GM12875 (cell line): ENCODE results near the gene FBXL7.

Experiments
- H3K4me3 ChIP-seq: one replicate; pipeline ENCODE4 v1.5.1; 2011; ENCODE audit warnings: low read depth, low read length, control low read depth
- TF ChIP-seq, protein P1 (sequence below): IDR thresholded peaks from 2 replicates; pipeline ENCODE4 v1.5.1; 2011; ENCODE audit warnings: low read depth, mild to moderate bottlenecking, control low read depth, inconsistent platforms, low read length, moderate library complexity, borderline replicate concordance; ENCODE audit not compliant: insufficient read depth

FBXL7 gene

GRCh38 chr5:15943487-15943886 is 443.5 kb downstream of the FBXL7 start:
- TF ChIP-seq, protein P1, sequence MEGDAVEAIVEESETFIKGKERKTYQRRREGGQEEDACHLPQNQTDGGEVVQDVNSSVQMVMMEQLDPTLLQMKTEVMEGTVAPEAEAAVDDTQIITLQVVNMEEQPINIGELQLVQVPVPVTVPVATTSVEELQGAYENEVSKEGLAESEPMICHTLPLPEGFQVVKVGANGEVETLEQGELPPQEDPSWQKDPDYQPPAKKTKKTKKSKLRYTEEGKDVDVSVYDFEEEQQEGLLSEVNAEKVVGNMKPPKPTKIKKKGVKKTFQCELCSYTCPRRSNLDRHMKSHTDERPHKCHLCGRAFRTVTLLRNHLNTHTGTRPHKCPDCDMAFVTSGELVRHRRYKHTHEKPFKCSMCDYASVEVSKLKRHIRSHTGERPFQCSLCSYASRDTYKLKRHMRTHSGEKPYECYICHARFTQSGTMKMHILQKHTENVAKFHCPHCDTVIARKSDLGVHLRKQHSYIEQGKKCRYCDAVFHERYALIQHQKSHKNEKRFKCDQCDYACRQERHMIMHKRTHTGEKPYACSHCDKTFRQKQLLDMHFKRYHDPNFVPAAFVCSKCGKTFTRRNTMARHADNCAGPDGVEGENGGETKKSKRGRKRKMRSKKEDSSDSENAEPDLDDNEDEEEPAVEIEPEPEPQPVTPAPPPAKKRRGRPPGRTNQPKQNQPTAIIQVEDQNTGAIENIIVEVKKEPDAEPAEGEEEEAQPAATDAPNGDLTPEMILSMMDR, result no peak
- H3K4me3 ChIP-seq, result no peak overlapping the region

- TF ChIP-seq, protein P1, result no peak
- H3K4me3 ChIP-seq, result no peak overlapping the region
These were observed 446.0 kb downstream of the FBXL7 start for GRCh38 chr5:15946026-15946425.

- H3K4me3 ChIP-seq, result no peak overlapping the region
- TF ChIP-seq, protein P1, result no peak
These were observed 448.2 kb downstream of the FBXL7 start for GRCh38 chr5:15948190-15948589.

DNA sequence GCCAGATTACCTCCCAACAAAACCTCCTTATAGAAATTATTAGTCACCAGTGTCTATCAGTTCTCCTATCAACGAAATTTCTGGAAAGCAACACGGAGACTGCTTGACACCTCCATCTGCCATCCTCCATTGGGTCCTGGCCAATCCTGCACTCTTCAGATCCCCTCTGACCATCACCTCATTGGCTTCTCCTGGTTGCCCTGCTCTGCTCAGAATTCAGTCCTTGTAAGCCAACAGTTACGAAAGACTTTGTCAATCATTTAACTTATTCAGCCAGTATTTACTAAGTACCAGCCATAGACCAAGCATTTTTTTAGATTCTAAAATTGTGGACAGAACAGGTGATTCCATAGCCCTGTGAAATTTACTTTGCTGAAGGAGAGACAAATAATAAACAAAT is 451.1 kb downstream of the FBXL7 start:
- no peak overlapping the region for H3K4me3 ChIP-seq
- TF ChIP-seq, protein P1, result no peak

DNA sequence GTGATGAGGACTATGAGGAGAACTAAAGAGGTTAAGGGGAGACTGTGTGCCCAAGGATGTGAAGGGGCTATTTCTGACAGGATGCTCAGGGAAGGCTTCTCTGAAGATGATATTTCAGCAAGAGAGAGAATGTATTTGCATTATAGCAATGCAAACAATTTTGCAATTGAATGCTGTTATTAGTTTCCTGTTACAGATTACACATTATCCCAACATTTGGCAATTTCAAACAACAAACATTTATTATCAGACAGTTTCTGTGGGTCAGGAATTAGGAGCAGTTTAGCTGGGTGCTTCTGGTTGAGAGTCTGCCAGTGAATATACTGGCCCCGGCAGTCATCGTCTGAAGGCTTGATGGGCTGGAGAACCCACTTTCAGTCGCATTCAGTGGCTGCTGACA is 451.6 kb downstream of the FBXL7 start:
- TF ChIP-seq, protein P1, result no peak
- H3K4me3 ChIP-seq, result no peak overlapping the region

DNA sequence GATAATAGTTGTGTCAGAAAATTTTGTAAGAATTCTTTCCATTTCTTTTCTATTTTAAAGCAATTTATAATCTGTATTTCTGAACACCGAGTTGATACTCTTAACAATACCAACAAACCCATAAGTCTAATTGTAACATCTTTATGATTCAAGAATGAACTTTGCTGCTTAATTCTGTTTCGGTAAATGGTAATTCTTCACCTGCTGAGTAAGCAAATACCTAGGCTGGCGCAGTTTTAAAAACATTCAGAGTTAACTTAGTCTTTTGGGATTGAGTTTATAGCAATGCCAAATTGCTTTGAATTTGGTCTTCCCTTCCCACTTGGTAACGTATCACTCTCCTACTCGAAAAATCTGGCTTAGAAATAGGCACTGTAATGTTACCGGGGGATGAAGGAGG is 456.6 kb downstream of the FBXL7 start:
- TF ChIP-seq, protein P1, result no peak
- H3K4me3 ChIP-seq, result no peak overlapping the region

GRCh38 chr5:15957124-15957523 is 457.1 kb downstream of the FBXL7 start:
- H3K4me3 ChIP-seq, result no peak overlapping the region
- TF ChIP-seq, protein P1, result no peak
